NT2/D1 (cell line): ENCODE measurements around the gene OTOGL.

Experiments used
- DNase-seq: peaks from one replicate; pipeline ENCODE4 v3.0.0-alpha.2; 2011; ENCODE audit warnings: low read depth, low spot score
- H3K27me3 ChIP-seq: 2 replicates; pipeline ENCODE4 v1.6.0; 2011; ENCODE audit warnings: mild to moderate bottlenecking; ENCODE audit not compliant: insufficient read length, insufficient read depth
- H3K36me3 ChIP-seq: 2 replicates; pipeline ENCODE4 v1.6.1; 2011; ENCODE audit warnings: mild to moderate bottlenecking, low read length, mixed read lengths; ENCODE audit not compliant: insufficient read depth, insufficient read length
- H3K4me1 ChIP-seq: 2 replicates; pipeline ENCODE4 v1.5.1; 2011; ENCODE audit not compliant: insufficient read depth, insufficient read length
- H3K4me3 ChIP-seq: 2 replicates; pipeline ENCODE4 v1.5.1; 2011; ENCODE audit warnings: low read depth; ENCODE audit not compliant: insufficient read length
- H3K9ac ChIP-seq: 2 replicates; pipeline ENCODE4 v1.6.0; 2011; ENCODE audit warnings: low read depth; ENCODE audit not compliant: insufficient read length
- H3K9me3 ChIP-seq: 2 replicates; pipeline ENCODE4 v1.5.1; 2011; ENCODE audit warnings: mild to moderate bottlenecking, low read length; ENCODE audit not compliant: insufficient read depth
- SUZ12 ChIP-seq: IDR thresholded peaks from 2 replicates; pipeline ENCODE4 v1.6.1; 2011; ENCODE audit not compliant: insufficient read length, insufficient read depth; ENCODE audit errors: extremely low read depth
- YY1 ChIP-seq: IDR thresholded peaks from 2 replicates; pipeline ENCODE4 v1.6.1; 2011; ENCODE audit not compliant: insufficient read length, insufficient read depth
- ZNF274 ChIP-seq: IDR thresholded peaks from 2 replicates; pipeline ENCODE4 v1.6.1; 2011; ENCODE audit warnings: mild to moderate bottlenecking, low read depth, low read length

OTOGL gene

DNA sequence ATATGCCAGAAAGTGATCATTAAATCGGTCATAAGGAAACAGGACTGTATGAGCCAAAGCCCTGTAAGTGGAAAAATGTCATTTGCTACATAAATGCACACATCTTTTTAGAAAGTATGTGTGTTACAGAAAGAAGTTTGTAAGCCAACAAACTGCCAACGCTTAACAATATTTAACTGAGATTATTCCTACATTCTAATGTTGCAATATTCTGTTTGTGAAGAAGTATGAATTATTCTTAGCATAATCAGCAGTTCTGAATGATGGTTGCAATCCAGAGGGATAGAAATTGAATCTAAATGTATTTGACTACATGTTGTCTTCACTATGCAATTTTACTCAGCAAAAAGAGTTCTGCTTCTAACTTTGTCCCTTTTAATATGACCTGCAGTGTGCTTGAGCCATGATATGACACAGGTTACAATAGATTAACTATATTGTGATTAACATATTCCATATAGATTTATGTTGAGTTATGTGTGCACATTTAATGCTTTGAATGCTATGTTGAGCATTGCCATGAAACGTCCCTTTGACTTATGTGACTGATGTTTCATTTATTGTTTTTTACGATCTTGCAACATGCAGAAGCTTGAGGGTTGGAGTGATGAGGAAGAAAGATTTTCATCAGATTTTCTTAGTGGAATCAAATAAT is 277.9 kb downstream of the OTOGL start:
- H3K36me3 ChIP-seq: no peaks in the 10 kb centered on the region
- no peaks in the 10 kb centered on the region for H3K4me1 ChIP-seq
- H3K27me3 ChIP-seq: no peaks in the 10 kb centered on the region
- H3K9ac ChIP-seq: no peak overlapping the region
- DNase-seq: no peak
- H3K4me3 ChIP-seq: no peak overlapping the region
- TF ChIP-seq YY1: no peak
- no peak for TF ChIP-seq SUZ12
- no peak for TF ChIP-seq ZNF274
- H3K9me3 ChIP-seq: no peaks in the 10 kb centered on the region

DNA sequence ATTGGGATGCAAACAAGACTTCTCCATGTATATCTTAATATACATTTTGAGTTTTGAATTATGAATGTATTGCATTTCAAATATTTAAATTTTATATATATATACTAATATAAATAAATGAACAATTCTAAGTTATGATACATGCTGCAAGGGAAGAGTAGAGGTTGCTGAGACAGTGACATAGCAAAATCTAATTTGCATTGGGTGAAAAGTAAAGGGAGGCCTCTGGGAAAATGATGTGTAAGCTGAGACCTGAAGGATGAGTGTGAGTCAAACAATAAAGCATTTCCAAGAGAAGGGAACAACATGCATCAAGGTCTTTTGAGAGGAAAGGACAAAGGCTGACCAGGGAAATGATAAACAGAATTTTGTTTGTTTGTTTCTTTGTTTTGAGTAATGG is 281.8 kb downstream of the OTOGL start:
- DNase-seq: no peak
- H3K9ac ChIP-seq: no peak overlapping the region
- TF ChIP-seq SUZ12 (no peak), ZNF274 (no peak), YY1 (no peak)
- no peaks in the 10 kb centered on the region for H3K9me3 ChIP-seq
- no peaks in the 10 kb centered on the region for H3K36me3 ChIP-seq
- no peaks in the 10 kb centered on the region for H3K27me3 ChIP-seq
- H3K4me3 ChIP-seq: no peak overlapping the region
- H3K4me1 ChIP-seq: no peaks in the 10 kb centered on the region

DNA sequence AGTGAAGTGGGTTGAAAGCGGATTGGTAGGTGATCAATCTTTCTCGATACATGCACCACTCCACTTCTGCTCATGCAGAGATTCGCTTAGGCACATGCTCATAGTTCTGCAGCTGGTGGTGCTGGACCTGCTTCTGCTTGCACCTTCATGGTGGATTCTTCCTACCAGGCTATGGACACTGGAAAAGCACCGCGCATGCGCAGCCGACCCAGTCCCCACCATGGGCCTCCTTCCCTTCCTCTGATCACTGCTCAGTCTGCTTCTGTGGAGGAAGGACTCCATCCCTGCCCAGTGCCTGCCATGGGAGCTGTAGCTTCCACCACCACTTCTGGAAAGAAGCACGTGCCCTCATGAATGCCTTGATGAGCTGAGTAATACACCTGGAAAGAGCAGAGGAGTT is 282.9 kb downstream of the OTOGL start:
- Histone ChIP-seq H3K9ac (no peak overlapping the region), H3K9me3 (no peaks in the 10 kb centered on the region), H3K4me3 (no peak overlapping the region), H3K4me1 (no peaks in the 10 kb centered on the region), H3K36me3 (no peaks in the 10 kb centered on the region), H3K27me3 (no peaks in the 10 kb centered on the region)
- no peak for DNase-seq
- TF ChIP-seq ZNF274: no peak
- TF ChIP-seq YY1: no peak
- no peak for TF ChIP-seq SUZ12

GRCh38 chr12:80400571-80400991 is 301.2 kb downstream of the OTOGL start:
- no peak for TF ChIP-seq YY1
- no peak for TF ChIP-seq SUZ12
- TF ChIP-seq ZNF274: no peak
- Histone ChIP-seq H3K9ac (no peak overlapping the region), H3K27me3 (no peaks in the 10 kb centered on the region), H3K4me3 (no peak overlapping the region), H3K4me1 (no peaks in the 10 kb centered on the region), H3K36me3 (no peaks in the 10 kb centered on the region), H3K9me3 (no peaks in the 10 kb centered on the region)
- no peak for DNase-seq

DNA sequence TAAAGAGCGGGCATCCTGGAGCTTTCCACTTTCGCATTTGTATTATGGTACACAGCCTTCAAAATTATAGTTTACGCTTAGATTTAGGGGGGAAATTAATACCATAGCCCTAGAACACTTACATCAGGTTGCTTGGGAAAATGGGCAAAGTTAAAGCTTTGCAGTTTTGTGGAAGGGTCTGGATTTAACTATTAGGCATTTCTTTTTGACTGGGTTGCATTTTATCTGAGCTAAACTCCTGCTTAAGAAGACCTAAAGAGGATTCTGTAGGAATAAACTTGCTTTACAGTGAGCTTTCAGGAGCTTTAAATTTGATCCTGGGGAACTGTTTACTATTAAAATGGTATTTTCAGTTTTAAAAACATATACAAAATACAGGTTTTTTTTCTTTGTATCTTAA is 301.9 kb downstream of the OTOGL start:
- Histone ChIP-seq H3K9me3 (no peaks in the 10 kb centered on the region), H3K4me3 (no peak overlapping the region)
- no peak for TF ChIP-seq ZNF274
- TF ChIP-seq SUZ12: no peak
- no peak for TF ChIP-seq YY1

GRCh38 chr12:80404629-80405028 is 305.3 kb downstream of the OTOGL start:
- no peak for TF ChIP-seq YY1
- no peak for TF ChIP-seq ZNF274
- TF ChIP-seq SUZ12: no peak
- H3K4me3 ChIP-seq: no peak overlapping the region
- no peak overlapping the region for H3K9ac ChIP-seq
- H3K27me3 ChIP-seq: no peaks in the 10 kb centered on the region
- no peaks in the 10 kb centered on the region for H3K36me3 ChIP-seq
- H3K4me1 ChIP-seq: no peaks in the 10 kb centered on the region
- DNase-seq: no peak
- no peaks in the 10 kb centered on the region for H3K9me3 ChIP-seq

More for the DNA sequence above, 301.9 kb downstream of the OTOGL start:
- no peak overlapping the region for H3K9ac ChIP-seq
- no peak for DNase-seq
- H3K4me1 ChIP-seq: no peaks in the 10 kb centered on the region
- no peaks in the 10 kb centered on the region for H3K27me3 ChIP-seq
- no peaks in the 10 kb centered on the region for H3K36me3 ChIP-seq

DNA sequence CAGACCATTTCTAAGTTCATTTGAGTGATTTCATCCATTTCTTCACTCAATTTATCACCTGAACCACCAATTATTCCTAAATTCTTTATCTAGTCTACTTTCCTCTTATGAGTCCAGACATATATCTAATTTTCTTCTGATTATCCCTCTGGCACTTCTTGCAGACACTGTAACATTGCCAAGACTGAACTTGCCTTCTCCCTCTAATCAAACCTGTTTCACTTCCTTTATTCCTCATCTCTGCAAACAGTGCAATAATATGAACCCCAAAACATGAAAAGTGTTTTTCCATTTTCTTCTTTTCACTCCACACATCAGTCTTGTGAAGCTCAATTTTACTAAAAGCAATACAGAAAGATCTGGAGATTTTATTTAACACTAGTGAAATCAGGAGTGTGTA is 306.9 kb downstream of the OTOGL start:
- no peaks in the 10 kb centered on the region for H3K27me3 ChIP-seq
- DNase-seq: no peak
- TF ChIP-seq ZNF274: no peak
- no peak for TF ChIP-seq SUZ12
- no peak for TF ChIP-seq YY1
- no peak overlapping the region for H3K9ac ChIP-seq
- H3K9me3 ChIP-seq: no peaks in the 10 kb centered on the region
- H3K4me3 ChIP-seq: no peak overlapping the region
- H3K4me1 ChIP-seq: no peaks in the 10 kb centered on the region
- no peaks in the 10 kb centered on the region for H3K36me3 ChIP-seq

DNA sequence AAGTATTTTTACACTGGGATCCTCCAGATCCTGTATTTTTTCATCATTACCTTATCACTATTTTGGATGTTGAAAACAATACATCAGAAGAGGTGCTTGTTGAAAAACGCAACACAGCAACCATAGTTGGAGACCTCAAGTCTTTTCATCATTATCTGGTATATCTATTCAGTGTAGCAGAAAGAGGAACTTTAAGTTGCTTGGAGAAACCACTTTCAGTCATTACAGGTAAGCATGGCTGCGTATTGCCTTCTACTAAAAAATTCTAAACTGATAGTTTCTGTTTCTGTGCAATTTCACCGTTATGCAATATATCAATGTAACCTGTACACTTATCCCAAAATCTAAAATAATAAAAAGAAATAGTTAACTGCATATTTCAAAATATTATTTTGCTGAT is 312.4 kb downstream of the OTOGL start:
- H3K4me3 ChIP-seq: no peak overlapping the region
- TF ChIP-seq SUZ12 (no peak), ZNF274 (no peak), YY1 (no peak)
- no peaks in the 10 kb centered on the region for H3K27me3 ChIP-seq
- DNase-seq: no peak
- no peaks in the 10 kb centered on the region for H3K36me3 ChIP-seq
- no peaks in the 10 kb centered on the region for H3K4me1 ChIP-seq
- no peak overlapping the region for H3K9ac ChIP-seq
- no peaks in the 10 kb centered on the region for H3K9me3 ChIP-seq
